WERI-Rb-1 (cell line): ENCODE data around the gene TMEM117.
"Not testable (repeated sequence)": the region's sequence is repeated elsewhere in the genome, so short reads cannot be mapped to it uniquely, and the experiment has no call there.

Experiments used
- DNase-seq: peaks from one replicate; pipeline ENCODE4 v3.0.0-alpha.2; 2020
- H3K27ac ChIP-seq: fragments of 250-450 bp; sonication (Bioruptor Pico); 2 replicates; pipeline ENCODE4 v1.5.1; 2020; ENCODE audit warnings: mild to moderate bottlenecking, moderate library complexity
- H3K27me3 ChIP-seq: fragments of 250-450 bp; sonication (Bioruptor Pico); 2 replicates; pipeline ENCODE4 v1.5.1; 2021; ENCODE audit warnings: mild to moderate bottlenecking, low read depth, moderate library complexity; ENCODE audit not compliant: insufficient read depth, severe bottlenecking
- H3K36me3 ChIP-seq: fragments of 250-450 bp; sonication (Bioruptor Pico); 2 replicates; pipeline ENCODE4 v1.5.1; 2020; ENCODE audit warnings: mild to moderate bottlenecking, moderate library complexity
- H3K4me3 ChIP-seq: 2 replicates; pipeline ENCODE4 v1.5.1; 2011; ENCODE audit warnings: low read depth, mild to moderate bottlenecking, control low read depth, low read length
- H3K9me3 ChIP-seq: fragments of 250-450 bp; sonication (Bioruptor Pico); 2 replicates; pipeline ENCODE4 v1.5.1; 2021; ENCODE audit warnings: mild to moderate bottlenecking, moderate library complexity; ENCODE audit not compliant: severe bottlenecking
- TF ChIP-seq, protein P1 (sequence below): IDR thresholded peaks from 2 replicates; pipeline ENCODE4 v1.5.1; 2011; ENCODE audit warnings: low read depth, mild to moderate bottlenecking, control low read depth, inconsistent platforms, low read length

The TMEM117 gene

DNA sequence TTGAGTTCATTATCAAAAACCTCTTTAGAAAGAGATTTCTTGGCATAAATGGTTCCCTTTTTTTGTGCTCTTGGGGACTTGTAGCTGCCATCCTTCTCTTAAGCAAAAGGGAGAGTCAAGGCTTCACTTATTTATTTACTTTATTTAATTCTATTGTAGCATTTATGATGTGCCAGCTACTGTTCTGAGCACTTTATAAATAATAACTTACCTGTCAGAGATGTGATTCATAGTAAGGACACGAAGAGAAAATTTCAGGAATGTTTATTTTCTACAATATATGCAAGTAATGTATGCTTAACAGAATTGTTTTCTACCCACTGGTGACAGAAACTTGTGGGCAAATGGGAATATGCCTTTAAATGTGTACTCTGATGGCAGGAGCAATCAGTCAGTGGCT is 33.3 kb downstream of the TMEM117 start:
- H3K4me3 ChIP-seq = no peak overlapping the region
- H3K9me3 ChIP-seq = no peaks in the 10 kb centered on the region
- H3K36me3 ChIP-seq = no peaks in the 10 kb centered on the region
- no peak overlapping the region for H3K27ac ChIP-seq
- DNase-seq = no peak
- H3K27me3 ChIP-seq = no peaks in the 10 kb centered on the region
- TF ChIP-seq, protein P1, sequence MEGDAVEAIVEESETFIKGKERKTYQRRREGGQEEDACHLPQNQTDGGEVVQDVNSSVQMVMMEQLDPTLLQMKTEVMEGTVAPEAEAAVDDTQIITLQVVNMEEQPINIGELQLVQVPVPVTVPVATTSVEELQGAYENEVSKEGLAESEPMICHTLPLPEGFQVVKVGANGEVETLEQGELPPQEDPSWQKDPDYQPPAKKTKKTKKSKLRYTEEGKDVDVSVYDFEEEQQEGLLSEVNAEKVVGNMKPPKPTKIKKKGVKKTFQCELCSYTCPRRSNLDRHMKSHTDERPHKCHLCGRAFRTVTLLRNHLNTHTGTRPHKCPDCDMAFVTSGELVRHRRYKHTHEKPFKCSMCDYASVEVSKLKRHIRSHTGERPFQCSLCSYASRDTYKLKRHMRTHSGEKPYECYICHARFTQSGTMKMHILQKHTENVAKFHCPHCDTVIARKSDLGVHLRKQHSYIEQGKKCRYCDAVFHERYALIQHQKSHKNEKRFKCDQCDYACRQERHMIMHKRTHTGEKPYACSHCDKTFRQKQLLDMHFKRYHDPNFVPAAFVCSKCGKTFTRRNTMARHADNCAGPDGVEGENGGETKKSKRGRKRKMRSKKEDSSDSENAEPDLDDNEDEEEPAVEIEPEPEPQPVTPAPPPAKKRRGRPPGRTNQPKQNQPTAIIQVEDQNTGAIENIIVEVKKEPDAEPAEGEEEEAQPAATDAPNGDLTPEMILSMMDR = no peak

DNA sequence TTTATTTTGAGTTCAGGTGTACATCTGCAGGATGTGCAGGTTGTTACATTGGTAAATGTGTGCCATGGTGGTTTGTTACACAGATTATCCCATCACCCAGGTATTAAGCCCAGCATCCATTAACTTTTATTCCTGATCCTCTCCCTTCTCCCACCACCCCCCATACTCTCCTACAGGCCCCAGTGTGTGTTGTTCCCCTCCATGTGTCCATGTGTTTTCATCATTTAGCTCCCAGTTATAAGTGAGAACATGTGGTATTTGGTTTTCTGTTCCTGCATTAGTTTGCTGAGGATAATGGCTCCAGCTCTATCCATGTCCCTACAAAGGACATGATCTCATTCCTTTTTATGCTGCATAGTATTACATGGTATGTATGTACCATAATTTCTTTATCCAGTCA is 33.9 kb downstream of the TMEM117 start:
- H3K9me3 ChIP-seq, DNase-seq, H3K27ac ChIP-seq, H3K36me3 ChIP-seq, H3K4me3 ChIP-seq, H3K27me3 ChIP-seq: not testable (repeated sequence)

DNA sequence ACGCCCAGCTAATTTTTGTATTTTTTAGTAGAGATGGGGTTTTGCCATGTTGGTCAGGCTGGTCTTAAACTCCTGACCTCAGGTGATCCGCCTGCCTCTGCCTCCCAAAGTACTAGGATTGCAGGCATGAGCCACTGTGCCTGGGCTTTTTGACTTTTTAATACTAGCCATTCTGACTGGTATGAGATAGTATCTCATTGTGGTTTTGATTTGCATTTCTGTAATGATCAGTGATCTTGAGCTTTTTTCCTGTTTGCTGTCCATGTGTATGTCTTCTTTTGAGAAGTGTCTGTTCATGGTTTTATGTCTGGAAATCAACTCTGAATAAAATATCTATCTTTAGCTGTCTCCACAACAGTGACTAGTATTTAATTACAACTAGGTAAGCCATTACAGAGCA is 35.4 kb downstream of the TMEM117 start:
- H3K9me3 ChIP-seq, H3K27ac ChIP-seq, DNase-seq, H3K27me3 ChIP-seq, H3K36me3 ChIP-seq, H3K4me3 ChIP-seq: not testable (repeated sequence)

DNA sequence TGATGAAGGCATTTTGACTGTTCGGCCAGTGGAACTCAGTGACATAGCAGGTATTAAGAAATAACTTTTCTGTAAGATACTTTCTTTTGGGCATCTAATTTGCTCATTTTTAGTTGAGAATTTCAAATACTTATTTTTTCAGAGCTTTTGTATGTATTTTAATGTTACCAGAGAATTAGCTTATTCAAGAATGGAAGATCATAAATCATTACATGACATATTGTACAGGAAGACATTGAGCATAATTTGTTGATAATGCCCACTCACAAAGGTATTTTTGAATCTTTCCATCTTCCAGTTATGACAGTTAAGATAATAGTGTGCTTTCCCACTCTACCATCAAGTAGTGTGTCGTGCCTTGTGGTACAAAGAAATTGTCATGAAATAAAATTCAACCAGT is 36.5 kb downstream of the TMEM117 start:
- Histone ChIP-seq H3K27me3 (no peaks in the 10 kb centered on the region), H3K27ac (no peak overlapping the region), H3K36me3 (no peaks in the 10 kb centered on the region), H3K4me3 (no peak overlapping the region), H3K9me3 (no peaks in the 10 kb centered on the region)
- TF ChIP-seq, protein P1 = no peak
- DNase-seq = no peak

DNA sequence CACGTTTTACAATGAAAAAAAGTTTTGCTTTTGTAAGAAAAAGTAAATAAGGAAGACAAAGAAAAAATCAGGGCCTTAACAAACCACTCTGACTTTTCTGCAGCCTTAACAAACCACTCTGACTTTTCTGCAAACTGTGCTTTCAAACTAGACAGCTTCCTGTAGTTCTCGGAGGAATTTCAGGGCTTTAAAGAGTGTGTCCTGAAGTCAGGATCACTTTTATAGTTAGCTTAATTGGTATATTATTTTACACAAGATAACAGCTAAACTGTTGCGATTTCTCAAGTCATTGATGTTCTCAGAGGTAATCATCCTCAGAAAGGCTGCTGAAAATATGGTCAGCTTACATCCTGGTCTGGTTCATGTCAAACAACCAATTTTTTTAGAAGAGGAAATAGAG is 42.2 kb downstream of the TMEM117 start:
- no peaks in the 10 kb centered on the region for H3K27me3 ChIP-seq
- H3K4me3 ChIP-seq = no peak overlapping the region
- DNase-seq = no peak
- no peaks in the 10 kb centered on the region for H3K36me3 ChIP-seq
- TF ChIP-seq, protein P1 = no peak
- no peak overlapping the region for H3K27ac ChIP-seq
- no peaks in the 10 kb centered on the region for H3K9me3 ChIP-seq

DNA sequence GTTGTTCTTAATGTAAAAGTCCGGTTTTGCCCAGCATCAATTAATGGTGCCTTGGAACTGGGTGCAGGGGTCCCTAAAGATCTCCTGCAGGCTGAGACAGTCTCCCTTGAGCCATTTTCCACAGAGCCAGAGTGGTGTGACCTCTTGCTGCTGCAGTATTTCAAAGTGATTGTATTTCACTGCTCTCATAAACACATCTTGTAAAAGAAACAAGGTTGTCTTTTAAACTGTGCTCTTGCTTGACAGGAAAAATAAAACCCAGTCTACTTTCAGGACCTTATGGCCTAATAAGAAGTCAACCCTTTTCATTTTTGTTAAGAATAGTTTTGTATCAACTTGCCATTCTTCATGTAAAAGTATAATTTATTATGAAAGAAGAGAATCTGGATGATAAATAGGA is 44.7 kb downstream of the TMEM117 start:
- no peaks in the 10 kb centered on the region for H3K36me3 ChIP-seq
- DNase-seq = no peak
- TF ChIP-seq, protein P1 = no peak
- H3K27me3 ChIP-seq = no peaks in the 10 kb centered on the region
- no peaks in the 10 kb centered on the region for H3K9me3 ChIP-seq
- H3K4me3 ChIP-seq = no peak overlapping the region
- no peak overlapping the region for H3K27ac ChIP-seq

DNA sequence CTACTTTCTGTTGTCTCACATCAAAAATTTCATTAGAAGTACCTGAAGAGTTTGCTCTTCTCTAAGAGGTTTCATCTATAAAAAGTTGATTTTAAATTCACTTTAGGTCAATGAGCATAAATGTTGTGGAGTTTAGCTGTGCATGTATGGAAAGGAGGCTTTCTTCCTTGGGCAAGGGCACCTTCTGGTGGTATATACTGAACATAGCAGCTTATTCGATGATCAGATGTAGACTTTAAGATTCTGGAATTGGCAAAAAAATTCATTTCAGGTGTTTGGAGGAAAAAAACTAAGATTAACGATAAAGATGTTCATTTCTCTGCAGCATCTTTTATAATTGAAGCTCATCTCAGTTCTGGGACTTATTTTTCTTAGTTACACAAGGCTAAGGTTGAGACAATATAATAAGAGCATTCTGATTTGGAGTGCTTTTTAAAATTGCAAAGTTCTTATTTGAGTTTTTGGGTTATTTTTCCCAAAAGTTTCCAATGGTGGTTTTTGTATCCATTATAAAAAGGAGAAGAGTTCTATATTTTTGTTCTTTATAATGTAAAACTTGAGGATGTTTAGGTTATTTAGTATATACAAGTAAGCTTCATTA is 46.8 kb downstream of the TMEM117 start:
- no peak overlapping the region for H3K27ac ChIP-seq
- DNase-seq = peak; percentile 24

More for the DNA sequence above, 46.8 kb downstream of the TMEM117 start:
- Histone ChIP-seq H3K4me3 (no peak overlapping the region), H3K36me3 (no peaks in the 10 kb centered on the region), H3K9me3 (no peaks in the 10 kb centered on the region), H3K27me3 (no peaks in the 10 kb centered on the region)
- TF ChIP-seq, protein P1 = peak; percentile 69
